Measurements from ENCODE around the gene PCDHA12. TPM values are rescaled to one million over a fixed set of nuclear protein-coding genes. Genes with fewer than 3 reads are reported as not detected.
"Not testable (repeated sequence)": the region's sequence is repeated elsewhere in the genome, so short reads cannot be mapped to it uniquely, and the experiment has no call there.

The PCDHA12 gene
- polyA plus RNA-seq (2013) = not detected

GRCh38 chr5:140875085-140876065 lies at the start of gene PCDHA12:
TSS of gene PCDHA12 (plus strand) at chr5:140875308. CDS start at chr5:140875473, 165 bp downstream.
- CTCF ChIA-PET = no interaction called here
- peaks cover 4 to 40% (median 7%) of the 10 kb centered on the region in 5 experiments for H3K27me3 ChIP-seq (replicated peaks in 2 of 5; ENCODE audit: control insufficient read depth in 4 of 5, insufficient read depth in 5 of 5, low read length in 4 of 5)
- no peaks in the 10 kb centered on the region for H3K4me1 ChIP-seq (ENCODE audit: control extremely low read depth in 1 of 4, control insufficient read depth in 4 of 4, insufficient read depth in 4 of 4, low read length in 3 of 4)
- DNase-seq = no peak
- POLR2A ChIA-PET = no interaction called here
- no peak within 1 kb of the TSS for H3K27ac ChIP-seq (ENCODE audit: insufficient read depth in 1 of 2, low read depth in 1 of 2, low read length in 2 of 2, poor library complexity in 1 of 2, severe bottlenecking in 2 of 2)
- WGBS (ENCODE audit: insufficient coverage) = 22% methylated on average over 27 of the region's 47 CpGs
- no peaks in the 10 kb centered on the region for H3K36me3 ChIP-seq (ENCODE audit: control insufficient read depth in 4 of 4, insufficient read depth in 4 of 4, low read length in 3 of 4)
- H3K4me3 ChIP-seq (ENCODE audit: control insufficient read depth in 1 of 7, extremely low read depth in 1 of 7, insufficient read depth in 4 of 7, low read depth in 2 of 7, low read length in 6 of 7) = no peak within 1 kb of the TSS
- peaks cover 4 to 56% (median 35%) of the 10 kb centered on the region in 5 experiments for H3K9me3 ChIP-seq (ENCODE audit: control extremely low read depth in 1 of 5, control insufficient read depth in 4 of 5, insufficient read depth in 2 of 5, low read depth in 1 of 5, low read length in 4 of 5)

DNA sequence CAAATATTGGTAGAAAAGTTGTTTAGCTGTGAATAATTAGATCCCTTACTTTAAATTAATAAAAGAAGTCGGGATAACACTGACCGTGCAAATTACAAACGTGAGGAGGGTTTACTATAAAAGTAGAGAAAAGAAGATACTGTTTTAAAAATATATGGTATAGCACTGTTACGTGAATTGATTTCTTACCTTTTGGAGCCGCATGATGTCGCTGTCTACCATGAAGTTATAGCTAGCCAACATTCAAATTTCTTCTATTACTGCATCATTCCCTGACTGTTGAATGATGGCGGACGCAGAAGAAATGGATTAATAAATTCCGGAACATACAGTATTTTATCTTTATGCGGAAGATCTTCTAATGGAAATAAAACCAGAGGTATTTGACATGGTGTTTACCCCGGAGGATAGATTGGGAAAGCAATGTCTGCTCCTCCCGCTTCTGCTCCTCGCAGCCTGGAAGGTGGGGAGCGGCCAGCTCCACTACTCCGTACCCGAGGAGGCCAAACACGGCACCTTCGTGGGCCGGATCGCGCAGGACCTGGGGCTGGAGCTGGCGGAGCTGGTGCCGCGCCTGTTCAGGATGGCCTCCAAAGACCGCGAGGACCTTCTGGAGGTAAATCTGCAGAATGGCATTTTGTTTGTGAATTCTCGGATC lies 47.3 kb upstream of the PCDHA12 start, which contains the start of gene PCDHA6:
Gene PCDHA6 (plus strand): TSS at position 257 of the 658 bp plus-strand sequence. CDS start 132 bp downstream, at position 389.
- POLR2A ChIA-PET = no interaction called here
- 23% methylated on average over 14 of the region's 27 CpGs for WGBS (ENCODE audit: insufficient coverage)
- CTCF ChIA-PET = no interaction called here
- DNase-seq = peak in 1 of 3 donors; percentile 4
- Histone ChIP-seq H3K4me1 (ENCODE audit: control extremely low read depth in 1 of 4, control insufficient read depth in 4 of 4, insufficient read depth in 4 of 4, low read length in 3 of 4) (no peaks in the 10 kb centered on the region), H3K36me3 (ENCODE audit: control insufficient read depth in 4 of 4, insufficient read depth in 4 of 4, low read length in 3 of 4) (no peaks in the 10 kb centered on the region), H3K9me3 (ENCODE audit: control extremely low read depth in 1 of 5, control insufficient read depth in 4 of 5, insufficient read depth in 2 of 5, low read depth in 1 of 5, low read length in 4 of 5) (peaks cover 8 to 48% (median 28%) of the 10 kb centered on the region in 5 experiments), H3K27me3 (replicated peaks in 2 of 5; ENCODE audit: control insufficient read depth in 4 of 5, insufficient read depth in 5 of 5, low read length in 4 of 5) (peaks cover 0 to 23% (median 8%) of the 10 kb centered on the region in 5 experiments), H3K4me3 (ENCODE audit: control insufficient read depth in 1 of 7, extremely low read depth in 1 of 7, insufficient read depth in 4 of 7, low read depth in 2 of 7, low read length in 6 of 7) (no peak within 1 kb of the TSS), H3K27ac (ENCODE audit: insufficient read depth in 1 of 2, low read depth in 1 of 2, low read length in 2 of 2, poor library complexity in 1 of 2, severe bottlenecking in 2 of 2) (no peak within 1 kb of the TSS)

DNA sequence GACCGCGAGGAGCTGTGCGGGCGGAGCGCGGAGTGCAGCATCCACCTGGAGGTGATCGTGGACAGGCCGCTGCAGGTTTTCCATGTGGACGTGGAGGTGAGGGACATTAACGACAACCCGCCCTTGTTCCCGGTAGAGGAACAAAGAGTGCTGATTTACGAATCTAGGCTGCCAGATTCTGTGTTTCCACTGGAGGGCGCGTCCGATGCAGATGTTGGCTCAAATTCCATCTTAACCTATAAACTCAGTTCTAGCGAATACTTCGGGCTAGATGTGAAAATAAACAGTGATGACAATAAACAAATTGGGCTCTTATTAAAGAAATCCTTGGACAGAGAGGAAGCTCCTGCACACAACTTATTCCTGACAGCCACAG lies 46.8 kb upstream of the PCDHA12 start:
- Histone ChIP-seq H3K27ac (ENCODE audit: insufficient read depth in 1 of 2, low read depth in 1 of 2, low read length in 2 of 2, poor library complexity in 1 of 2, severe bottlenecking in 2 of 2) (no peak overlapping the region), H3K36me3 (ENCODE audit: control insufficient read depth in 4 of 4, insufficient read depth in 4 of 4, low read length in 3 of 4) (no peaks in the 10 kb centered on the region), H3K4me3 (ENCODE audit: control insufficient read depth in 1 of 7, extremely low read depth in 1 of 7, insufficient read depth in 4 of 7, low read depth in 2 of 7, low read length in 6 of 7) (no peak overlapping the region), H3K9me3 (ENCODE audit: control extremely low read depth in 1 of 5, control insufficient read depth in 4 of 5, insufficient read depth in 2 of 5, low read depth in 1 of 5, low read length in 4 of 5) (peaks cover 9 to 44% (median 24%) of the 10 kb centered on the region in 5 experiments), H3K27me3 (replicated peaks in 2 of 5; ENCODE audit: control insufficient read depth in 4 of 5, insufficient read depth in 5 of 5, low read length in 4 of 5) (peaks cover 0 to 25% (median 8%) of the 10 kb centered on the region in 5 experiments), H3K4me1 (ENCODE audit: control extremely low read depth in 1 of 4, control insufficient read depth in 4 of 4, insufficient read depth in 4 of 4, low read length in 3 of 4) (no peaks in the 10 kb centered on the region)
- DNase-seq = no peak
- ChIA-PET POLR2A (no interaction called here), CTCF (no interaction called here)
- 17% methylated on average over 6 of the region's 18 CpGs for WGBS (ENCODE audit: insufficient coverage)

GRCh38 chr5:140829511-140830501 lies 45.3 kb upstream of the PCDHA12 start:
- Histone ChIP-seq H3K9me3 (ENCODE audit: control extremely low read depth in 1 of 5, control insufficient read depth in 4 of 5, insufficient read depth in 2 of 5, low read depth in 1 of 5, low read length in 4 of 5) (peaks cover 9 to 46% (median 20%) of the 10 kb centered on the region in 5 experiments), H3K27me3 (replicated peaks in 2 of 5; ENCODE audit: control insufficient read depth in 4 of 5, insufficient read depth in 5 of 5, low read length in 4 of 5) (peaks cover 0 to 32% (median 9%) of the 10 kb centered on the region in 5 experiments)
- H3K27ac ChIP-seq (ENCODE audit: insufficient read depth in 1 of 2, low read depth in 1 of 2, low read length in 2 of 2, poor library complexity in 1 of 2, severe bottlenecking in 2 of 2); H3K4me3 ChIP-seq (ENCODE audit: control insufficient read depth in 1 of 7, extremely low read depth in 1 of 7, insufficient read depth in 4 of 7, low read depth in 2 of 7, low read length in 6 of 7); DNase-seq; POLR2A ChIA-PET; CTCF ChIA-PET; H3K36me3 ChIP-seq (ENCODE audit: control insufficient read depth in 4 of 4, insufficient read depth in 4 of 4, low read length in 3 of 4); H3K4me1 ChIP-seq (ENCODE audit: control extremely low read depth in 1 of 4, control insufficient read depth in 4 of 4, insufficient read depth in 4 of 4, low read length in 3 of 4): not testable (repeated sequence)
- 44% methylated on average over 92 of the region's 106 CpGs for WGBS (ENCODE audit: insufficient coverage)

- DNase-seq = peak in 2 of 3 donors; percentile 3 to 13
- H3K36me3 ChIP-seq (ENCODE audit: control insufficient read depth in 4 of 4, insufficient read depth in 4 of 4, low read length in 3 of 4) = no peaks in the 10 kb centered on the region
- 21% methylated on average over 4 of the region's 8 CpGs for WGBS (ENCODE audit: insufficient coverage)
- H3K4me3 ChIP-seq (ENCODE audit: control insufficient read depth in 1 of 7, extremely low read depth in 1 of 7, insufficient read depth in 4 of 7, low read depth in 2 of 7, low read length in 6 of 7) = peak within 1 kb of the TSS in 1 of 7 experiments; percentile 5
- POLR2A ChIA-PET = no interaction called here
- peaks cover 0 to 29% (median 12%) of the 10 kb centered on the region in 5 experiments for H3K27me3 ChIP-seq (replicated peaks in 2 of 5; ENCODE audit: control insufficient read depth in 4 of 5, insufficient read depth in 5 of 5, low read length in 4 of 5)
- peaks cover 5 to 43% (median 28%) of the 10 kb centered on the region in 5 experiments for H3K9me3 ChIP-seq (ENCODE audit: control extremely low read depth in 1 of 5, control insufficient read depth in 4 of 5, insufficient read depth in 2 of 5, low read depth in 1 of 5, low read length in 4 of 5)
- CTCF ChIA-PET = no interaction called here
- H3K27ac ChIP-seq (ENCODE audit: insufficient read depth in 1 of 2, low read depth in 1 of 2, low read length in 2 of 2, poor library complexity in 1 of 2, severe bottlenecking in 2 of 2) = no peak within 1 kb of the TSS
- H3K4me1 ChIP-seq (ENCODE audit: control extremely low read depth in 1 of 4, control insufficient read depth in 4 of 4, insufficient read depth in 4 of 4, low read length in 3 of 4) = no peaks in the 10 kb centered on the region
Observed at GRCh38 chr5:140833993-140834392, 41.1 kb upstream of the PCDHA12 start, which contains the start of gene PCDHA7. TSS of gene PCDHA7 (plus strand) at chr5:140834269. CDS start at chr5:140834384, 115 bp downstream.

GRCh38 chr5:140834439-140835008 lies 40.6 kb upstream of the PCDHA12 start:
- H3K27ac ChIP-seq (ENCODE audit: insufficient read depth in 1 of 2, low read depth in 1 of 2, low read length in 2 of 2, poor library complexity in 1 of 2, severe bottlenecking in 2 of 2); H3K36me3 ChIP-seq (ENCODE audit: control insufficient read depth in 4 of 4, insufficient read depth in 4 of 4, low read length in 3 of 4); H3K4me1 ChIP-seq (ENCODE audit: control extremely low read depth in 1 of 4, control insufficient read depth in 4 of 4, insufficient read depth in 4 of 4, low read length in 3 of 4); DNase-seq; POLR2A ChIA-PET; CTCF ChIA-PET: not testable (repeated sequence)
- peak overlapping the region in 1 of 7 experiments; percentile 5 for H3K4me3 ChIP-seq (ENCODE audit: control insufficient read depth in 1 of 7, extremely low read depth in 1 of 7, insufficient read depth in 4 of 7, low read depth in 2 of 7, low read length in 6 of 7)
- H3K27me3 ChIP-seq (replicated peaks in 2 of 5; ENCODE audit: control insufficient read depth in 4 of 5, insufficient read depth in 5 of 5, low read length in 4 of 5) = peaks cover 0 to 28% (median 12%) of the 10 kb centered on the region in 5 experiments
- WGBS (ENCODE audit: insufficient coverage) = 20% methylated on average over 14 of the region's 38 CpGs
- peaks cover 5 to 40% (median 25%) of the 10 kb centered on the region in 5 experiments for H3K9me3 ChIP-seq (ENCODE audit: control extremely low read depth in 1 of 5, control insufficient read depth in 4 of 5, insufficient read depth in 2 of 5, low read depth in 1 of 5, low read length in 4 of 5)
